ENCODE measurements around the gene OR2V1.

GRCh38 chr5:181129601-181130000 lies 1.4 kb downstream of the OR2V1 start:
- TF ChIP-seq CTCF (IDR thresholded peaks at IDR 0.05) (no peak), POLR2A (IDR thresholded peaks at IDR 0.05) (no peak)
